K562 (cell line): Measurements from ENCODE around the gene MACF1. TPM values are rescaled to one million over a fixed set of nuclear protein-coding genes. Genes with fewer than 3 reads are reported as not detected.

Experiments used
- ATAC-seq: fragments of 200-7000 bp; cut with Tn5 transposase; 3 replicates; pipeline ENCODE4 v1.9.1; 2020; ENCODE audit warnings: moderate library complexity
- BruUV-seq: library from RNA; stranded (reverse); fragments of 400-500 nt; replicated peaks from 2 replicates; lab custom pipeline; 2021; lab: Mats Ljungman, UMichigan
- CTCF ChIA-PET: fragments of 300-600 bp; formaldehyde crosslinking; extraction: SDS; loops from one replicate; lab custom pipeline; 2021; ENCODE audit warnings: low intra/inter-chr PET ratio; lab: Yijun Ruan, JAX
- POLR2A ChIA-PET: fragments of 300-600, 350-650 bp; sonication (Branson Sonifier 250); formaldehyde crosslinking; extraction: SDS; loops from one replicate; lab custom pipeline; 2021; ENCODE audit warnings: antibody characterized with exemption, inconsistent platforms; lab: Yijun Ruan, JAX
- DNase-seq, 4 experiments: peaks; one replicate each; pipeline versions ENCODE4 v3.0.0 to v3.0.0-alpha.2; 2011 to 2018; ENCODE audit warnings: low spot score in 3 of 4, mixed read lengths in 3 of 4; ENCODE audit errors: extremely low read depth in 1 of 4
- FAIRE-seq: peaks from 2 replicates; lab custom pipeline; 2011; peaks lifted over from hg19 to GRCh38; lab: Jason Lieb, UNC
- H2AFZ ChIP-seq: 2 replicates; pipeline ENCODE4 v1.6.0; 2011; ENCODE audit warnings: low read depth, low read length, control low read depth, inconsistent platforms
- H3K27ac ChIP-seq: fragments of 200-600 bp; 3 replicates; pipeline ENCODE4 v1.8.0; 2011; ENCODE audit warnings: low read depth, mild to moderate bottlenecking, control low read depth, inconsistent platforms, low read length, moderate library complexity, mixed read lengths; ENCODE audit errors: extremely low read depth
- H3K27me3 ChIP-seq, 2 experiments: fragments of 300-600 bp in 1 of 2; 2 replicates in 1 of 2; 3 replicates in 1 of 2; pipeline versions ENCODE4 v1.6.0 to v1.8.0; 2011; ENCODE audit warnings: inconsistent platforms in 2 of 2, low read length in 2 of 2, mild to moderate bottlenecking in 1 of 2, mixed read lengths in 1 of 2, moderate library complexity in 1 of 2; ENCODE audit not compliant: control insufficient read depth in 2 of 2, insufficient read depth in 2 of 2
- H3K36me3 ChIP-seq: fragments of 300-600 bp; 3 replicates; pipeline ENCODE4 v1.8.0; 2011; ENCODE audit warnings: mild to moderate bottlenecking, low read length, inconsistent platforms; ENCODE audit not compliant: control insufficient read depth, insufficient read depth
- H3K4me1 ChIP-seq, 2 experiments: fragments of 200-600 bp in 1 of 2; replicated peaks in 1 of 2; 2 replicates in 1 of 2; 3 replicates in 1 of 2; pipeline versions ENCODE4 v1.5.1 to v1.8.0; 2011; ENCODE audit warnings: inconsistent platforms in 2 of 2, low read length in 2 of 2, mild to moderate bottlenecking in 1 of 2, mixed read lengths in 1 of 2, moderate library complexity in 1 of 2; ENCODE audit not compliant: control insufficient read depth in 2 of 2, insufficient read depth in 2 of 2
- H3K4me2 ChIP-seq: 2 replicates; pipeline ENCODE4 v1.6.1; 2011; ENCODE audit warnings: low read length, control low read depth, inconsistent platforms, mixed read lengths; ENCODE audit not compliant: insufficient read depth
- H3K4me3 ChIP-seq: fragments of 200-600 bp; sonication (generic), shearing (Covaris generic); 2 replicates; pipeline ENCODE4 v1.5.1; 2016; ENCODE audit warnings: control low read depth, inconsistent platforms
- H3K79me2 ChIP-seq: fragments of 200-600 bp; 3 replicates; pipeline ENCODE4 v1.8.0; 2011; ENCODE audit warnings: low read length, inconsistent platforms; ENCODE audit not compliant: control insufficient read depth, insufficient read depth
- H3K9ac ChIP-seq, 2 experiments: 2 replicates each; pipeline versions ENCODE4 v1.6.0 to v1.6.1; 2011; ENCODE audit warnings: low read depth in 2 of 2, low read length in 2 of 2, control low read depth in 1 of 2, inconsistent platforms in 1 of 2, mild to moderate bottlenecking in 1 of 2, mixed read lengths in 1 of 2; ENCODE audit not compliant: insufficient read depth in 1 of 2
- H3K9me1 ChIP-seq: one replicate; pipeline ENCODE4 v1.6.0; 2011; ENCODE audit warnings: inconsistent platforms, mild to moderate bottlenecking, low read length, moderate library complexity; ENCODE audit not compliant: control insufficient read depth, insufficient read depth
- H3K9me3 ChIP-seq: replicated peaks from 2 replicates; pipeline ENCODE4 v1.5.1; 2011; ENCODE audit warnings: low read depth, low read length, inconsistent platforms; ENCODE audit not compliant: control insufficient read depth, insufficient read depth
- H4K20me1 ChIP-seq: replicated peaks from 2 replicates; pipeline ENCODE4 v1.6.1; 2011; ENCODE audit warnings: low read length, inconsistent platforms, mixed read lengths; ENCODE audit not compliant: control insufficient read depth, insufficient read depth
- BRCA1 ChIP-seq, 2 experiments: fragments of 450-650 bp in 1 of 2; sonication (generic) in 1 of 2; formaldehyde crosslinking in 1 of 2; IDR thresholded peaks; 2 replicates each; pipeline versions ENCODE4 v1.5.0 to v1.6.1; 2017 to 2020; ENCODE audit warnings: mild to moderate bottlenecking in 1 of 2, missing genetic modification reagents in 1 of 2
- CSDE1 ChIP-seq, 2 experiments: fragments of 450-650 bp; IDR thresholded peaks; 2 replicates each; pipeline ENCODE4 v1.6.1; 2016; ENCODE audit warnings: mild to moderate bottlenecking in 1 of 2
- E2F5 ChIP-seq: sonication (generic); formaldehyde crosslinking; IDR thresholded peaks from 2 replicates; pipeline ENCODE4 v1.8.0; 2022; ENCODE audit warnings: mild to moderate bottlenecking, missing genetic modification reagents
- FOXK1 ChIP-seq: sonication (generic); formaldehyde crosslinking; IDR thresholded peaks from 2 replicates; pipeline ENCODE4 v1.8.0; 2022; ENCODE audit warnings: missing genetic modification reagents, mild to moderate bottlenecking, borderline replicate concordance
- KAT7 ChIP-seq: sonication (generic); formaldehyde crosslinking; IDR thresholded peaks from 2 replicates; pipeline ENCODE4 v1.8.0; 2022; ENCODE audit warnings: missing genetic modification reagents, mild to moderate bottlenecking, borderline replicate concordance
- NCOR1 ChIP-seq: fragments of 450-650 bp; IDR thresholded peaks from 2 replicates; pipeline ENCODE4 v1.6.1; 2016; ENCODE audit warnings: mild to moderate bottlenecking, moderate library complexity
- NR1H2 ChIP-seq: sonication (generic); formaldehyde crosslinking; IDR thresholded peaks from 2 replicates; pipeline ENCODE4 v1.4.0; 2020; ENCODE audit warnings: mild to moderate bottlenecking, missing genetic modification reagents
- PHB2 ChIP-seq: fragments of 450-650 bp; IDR thresholded peaks from 2 replicates; pipeline ENCODE4 v1.6.1; 2017; ENCODE audit warnings: low read depth
- ZBTB26 ChIP-seq: fragments of 450-650 bp; formaldehyde crosslinking; IDR thresholded peaks from 2 replicates; pipeline ENCODE4 v1.4.0; 2022; ENCODE audit warnings: missing genetic modification characterization
- ZKSCAN1 ChIP-seq: fragments of 150-350 bp; IDR thresholded peaks from 2 replicates; pipeline ENCODE4 v1.6.1; 2016; ENCODE audit warnings: low read depth, low read length
- ZNF184 ChIP-seq: sonication (generic); formaldehyde crosslinking; IDR thresholded peaks from 2 replicates; pipeline ENCODE4 v1.5.0; 2020; ENCODE audit warnings: missing genetic modification reagents
- ZNF696 ChIP-seq: fragments of 250-450 bp; sonication (Bioruptor Pico); conservative IDR thresholded peaks from 2 replicates; pipeline ENCODE4 v1.4.0; 2020; ENCODE audit warnings: mild to moderate bottlenecking, moderate library complexity
- WGBS: fragments of 100-300 bp; shearing (Covaris generic); methylation state at CpG from one replicate; pipeline ENCODE4 v1.1.6; 2016; ENCODE audit warnings: low coverage, mixed read lengths; ENCODE audit not compliant: insufficient coverage; ENCODE audit errors: missing lambda C conversion rate; 5-methylcytosine and 5-hydroxymethylcytosine counted together
- in situ Hi-C: fragments of 300-500 bp; cut with MboI; formaldehyde crosslinking; loops from 4 replicates; pipeline ENCODE4 v1.15.0; 2018; ENCODE audit warnings: inconsistent platforms, mixed read lengths
- intact Hi-C: fragments of 100-400 bp; cut with micrococcal nuclease; formaldehyde crosslinking; loops from 2 replicates; pipeline ENCODE4 v1.14.2; 2022
- polyA plus RNA-seq, 8 experiments: library from polyadenylated mRNA; depleted of rRNA in 4 of 8; stranded (reverse) in 5 of 8; unstranded in 3 of 8; fragments of >200 nt; fragmentation: Nextera tagmentation in 2 of 8; fragmentation: Illumina TruSeq in 1 of 8; extraction: Ambion mirVana in 2 of 8; extraction: Trizol in 1 of 8; gene quantifications; 2 replicates each; pipeline versions ENCODE4 v1.2.1 to v1.2.3, GENCODE V29; 2011 to 2014; ENCODE audit warnings: inconsistent platforms in 1 of 8, missing spikeins in 1 of 8
- total RNA-seq, 7 experiments: library from RNA; depleted of rRNA in 6 of 7; stranded (reverse); fragments of >200 nt in 6 of 7; fragmentation: Illumina TruSeq in 2 of 7; extraction: Trizol in 2 of 7; gene quantifications; 2 replicates each; pipeline versions ENCODE4 v1.2.1 to v1.2.3, GENCODE V29; 2011 to 2021; ENCODE audit warnings: low replicate concordance in 1 of 7
- TF ChIP-seq, protein P1 (sequence below), 2 experiments: fragments of 200-800 bp in 1 of 2; sonication (Bioruptor generic) in 1 of 2; sonication (generic) in 1 of 2; formaldehyde crosslinking in 1 of 2; IDR thresholded peaks in 1 of 2; conservative IDR thresholded peaks in 1 of 2; 2 replicates each; pipeline versions ENCODE4 v1.5.0 to v1.6.1; 2016 to 2020; ENCODE audit warnings: missing compliant biosample characterization in 1 of 2, missing genetic modification characterization in 1 of 2, missing genetic modification reagents in 1 of 2

Gene MACF1
- total and polyA plus RNA-seq, 9 of the 15 experiments (the other 6 are each of a cell fraction or from before 2014, with no cell fraction given): 13.2 to 232 (median 112) TPM

GRCh38 chr1:39440856-39441255 lies 236.4 kb downstream of the MACF1 start:
- no peak overlapping the region for H3K27ac ChIP-seq
- H3K4me2 ChIP-seq: no peak overlapping the region
- POLR2A ChIA-PET: interaction anchor here (1.3 kb wide), 1 partner anchor 26 kb away, joined by 3 read pairs; no protein-coding TSS in a partner anchor
- BruUV-seq: no TSS peak
- no peaks in the 10 kb centered on the region for H3K9me1 ChIP-seq
- H3K27me3 ChIP-seq: no peaks in the 10 kb centered on the region
- FAIRE-seq (no peak), ATAC-seq (no peak), DNase-seq (no peak)
- intact Hi-C loops (no loop called here), in situ Hi-C loops (no loop called here)
- H3K4me3 ChIP-seq: no peak overlapping the region
- H4K20me1 ChIP-seq: no peaks in the 10 kb centered on the region
- CTCF ChIA-PET: no interaction called here
- H3K9me3 ChIP-seq: no peaks in the 10 kb centered on the region
- H3K79me2 ChIP-seq: no peaks in the 10 kb centered on the region
- 80% methylated on average over 2 of the region's 2 CpGs for WGBS
- H3K4me1 ChIP-seq: no peaks in the 10 kb centered on the region
- TF ChIP-seq ZBTB26 (CRISPR knock-in tag) (no peak), PHB2 (no peak), CSDE1 (IDR thresholded peaks at IDR 0.05) (no peak), ZKSCAN1 (no peak), FOXK1 (CRISPR knock-in tag) (no peak)
- TF ChIP-seq, all 486 proteins: peak for 0
- Histone ChIP-seq H3K36me3 (peaks cover 87% of the 10 kb centered on the region), H2AFZ (no peak overlapping the region), H3K9ac (no peak overlapping the region)

- intact Hi-C loops: no loop called here
- Histone ChIP-seq H3K27ac (no peak overlapping the region), H3K4me3 (no peak overlapping the region), H3K27me3 (no peaks in the 10 kb centered on the region), H3K36me3 (peaks cover 84% of the 10 kb centered on the region), H3K9me1 (no peaks in the 10 kb centered on the region), H3K9me3 (no peaks in the 10 kb centered on the region), H3K4me1 (no peaks in the 10 kb centered on the region), H3K79me2 (no peaks in the 10 kb centered on the region), H2AFZ (no peak overlapping the region), H3K4me2 (no peak overlapping the region), H4K20me1 (no peaks in the 10 kb centered on the region), H3K9ac (no peak overlapping the region)
- DNase-seq: no peak
- FAIRE-seq: no peak
- CTCF ChIA-PET: no interaction called here
- POLR2A ChIA-PET: interaction anchor here (0.8 to 1.3 kb wide), 3 partner anchors 17 to 27 kb away, joined by 3 read pairs; no protein-coding TSS in a partner anchor
- BruUV-seq: no TSS peak
- no peak for ATAC-seq
- TF ChIP-seq BRCA1 (IDR thresholded peaks at IDR 0.05): no peak
- TF ChIP-seq BRCA1 (CRISPR knock-in tag; IDR thresholded peaks at IDR 0.05): no peak
- TF ChIP-seq ZNF696 (CRISPR knock-in tag): no peak
- no peak for TF ChIP-seq NCOR1
- no peak for TF ChIP-seq ZNF184 (CRISPR knock-in tag)
- no peak for TF ChIP-seq KAT7 (CRISPR knock-in tag)
- TF ChIP-seq NR1H2 (CRISPR knock-in tag): no peak
- TF ChIP-seq, protein P1, sequence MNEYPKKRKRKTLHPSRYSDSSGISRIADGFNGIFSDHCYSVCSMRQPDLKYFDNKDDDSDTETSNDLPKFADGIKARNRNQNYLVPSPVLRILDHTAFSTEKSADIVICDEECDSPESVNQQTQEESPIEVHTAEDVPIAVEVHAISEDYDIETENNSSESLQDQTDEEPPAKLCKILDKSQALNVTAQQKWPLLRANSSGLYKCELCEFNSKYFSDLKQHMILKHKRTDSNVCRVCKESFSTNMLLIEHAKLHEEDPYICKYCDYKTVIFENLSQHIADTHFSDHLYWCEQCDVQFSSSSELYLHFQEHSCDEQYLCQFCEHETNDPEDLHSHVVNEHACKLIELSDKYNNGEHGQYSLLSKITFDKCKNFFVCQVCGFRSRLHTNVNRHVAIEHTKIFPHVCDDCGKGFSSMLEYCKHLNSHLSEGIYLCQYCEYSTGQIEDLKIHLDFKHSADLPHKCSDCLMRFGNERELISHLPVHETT (CRISPR knock-in tag; conservative IDR thresholded peaks at IDR 0.05 in 1 of 2, IDR thresholded peaks at IDR 0.05 in 1 of 2): no peak
- no peak for TF ChIP-seq E2F5 (CRISPR knock-in tag)
- in situ Hi-C loops: no loop called here
Observed at GRCh38 chr1:39441797-39442196, 237.3 kb downstream of the MACF1 start.
